H1 (cell line): ENCODE measurements around the gene IL36B. TPM values are rescaled to one million over a fixed set of nuclear protein-coding genes. Genes with fewer than 3 reads are reported as not detected.

Source experiments
- CTCF ChIA-PET: fragments of 300-600 bp; sonication (Branson Sonifier 250); formaldehyde crosslinking; loops from one replicate; lab custom pipeline; 2021; ENCODE audit not compliant: partially characterized antibody; lab: Charles Lee
- POLR2A ChIA-PET: fragments of 300-600 bp; sonication (Branson Sonifier 250); formaldehyde crosslinking; loops from one replicate; lab custom pipeline; 2021; ENCODE audit warnings: inconsistent platforms; ENCODE audit not compliant: partially characterized antibody; lab: Charles Lee
- DNase-seq, 2 experiments: peaks; one replicate each; pipeline versions ENCODE4 v3.0.0 to v3.0.0-alpha.2; 2010 to 2022; ENCODE audit warnings: low spot score in 2 of 2, low read depth in 1 of 2, mixed read lengths in 1 of 2
- FAIRE-seq: peaks from 2 replicates; lab custom pipeline; 2011; peaks lifted over from hg19 to GRCh38; lab: Jason Lieb, UNC
- H2AFZ ChIP-seq: 2 replicates; pipeline ENCODE4 v1.8.1; 2012; ENCODE audit warnings: low read length, inconsistent platforms
- H2AK5ac ChIP-seq: 2 replicates; pipeline ENCODE4 v1.6.1; 2013; ENCODE audit warnings: low read depth, low read length
- H2BK120ac ChIP-seq: replicated peaks from 2 replicates; pipeline ENCODE3; 2013; ENCODE audit warnings: low read depth, low read length, inconsistent platforms
- H2BK12ac ChIP-seq: 2 replicates; pipeline ENCODE4 v1.6.1; 2013; ENCODE audit warnings: low read depth, low read length
- H2BK15ac ChIP-seq: 2 replicates; pipeline ENCODE4 v1.6.1; 2013; ENCODE audit warnings: low read length
- H2BK20ac ChIP-seq: 2 replicates; pipeline ENCODE4 v1.6.1; 2013; ENCODE audit warnings: low read length
- H2BK5ac ChIP-seq: 2 replicates; pipeline ENCODE4 v1.6.1; 2013; ENCODE audit warnings: low read depth, low read length
- H3K14ac ChIP-seq: 2 replicates; pipeline ENCODE4 v1.6.1; 2013; ENCODE audit warnings: inconsistent platforms; ENCODE audit not compliant: insufficient read length
- H3K18ac ChIP-seq: 2 replicates; pipeline ENCODE4 v1.6.1; 2013; ENCODE audit warnings: low read length; ENCODE audit errors: extremely low read depth
- H3K23ac ChIP-seq: 2 replicates; pipeline ENCODE4 v1.6.1; 2013; ENCODE audit warnings: inconsistent platforms; ENCODE audit not compliant: insufficient read length
- H3K23me2 ChIP-seq: 2 replicates; pipeline ENCODE4 v1.6.1; 2013; ENCODE audit warnings: low read depth, low read length
- H3K27ac ChIP-seq: 2 replicates; pipeline ENCODE4 v1.6.1; 2011; ENCODE audit warnings: low read depth, low read length, inconsistent platforms
- H3K27me3 ChIP-seq, 4 experiments: replicated peaks in 1 of 4; 1 replicate in 1 of 4; 2 replicates in 3 of 4; pipeline versions ENCODE4 v1.6.1 to v1.8.1; 2011 to 2013; ENCODE audit warnings: low read length in 3 of 4, mild to moderate bottlenecking in 3 of 4, inconsistent platforms in 2 of 4, mixed read lengths in 2 of 4, moderate library complexity in 1 of 4; ENCODE audit not compliant: control insufficient read depth in 3 of 4, insufficient read depth in 3 of 4; ENCODE audit errors: extremely low read depth in 1 of 4
- H3K36me3 ChIP-seq, 4 experiments: 2 replicates each; pipeline versions ENCODE4 v1.6.1 to v1.8.1; 2011 to 2013; ENCODE audit warnings: mild to moderate bottlenecking in 4 of 4, low read length in 3 of 4, moderate library complexity in 2 of 4, control low read depth in 1 of 4, inconsistent platforms in 1 of 4; ENCODE audit not compliant: insufficient read depth in 4 of 4, control insufficient read depth in 2 of 4
- H3K4ac ChIP-seq: replicated peaks from 2 replicates; pipeline ENCODE3; 2013; ENCODE audit warnings: low read length, low read depth, mixed read lengths, inconsistent platforms; ENCODE audit not compliant: insufficient read length
- H3K4me1 ChIP-seq, 4 experiments: replicated peaks in 1 of 4; 1 replicate in 1 of 4; 2 replicates in 3 of 4; pipeline versions ENCODE4 v1.6.1 to v1.8.1; 2011 to 2013; ENCODE audit warnings: low read length in 3 of 4, inconsistent platforms in 2 of 4, mixed read lengths in 1 of 4; ENCODE audit not compliant: insufficient read depth in 4 of 4, control insufficient read depth in 3 of 4
- H3K4me2 ChIP-seq, 2 experiments: 2 replicates each; pipeline versions ENCODE4 v1.6.1 to v1.8.1; 2011 to 2013; ENCODE audit warnings: low read depth in 2 of 2, low read length in 2 of 2, control low read depth in 1 of 2, inconsistent platforms in 1 of 2, mild to moderate bottlenecking in 1 of 2; ENCODE audit not compliant: insufficient read depth in 1 of 2
- H3K4me3 ChIP-seq, 4 experiments: fragments of 200-600, 300-600 bp in 1 of 4; sonication (generic), shearing (Covaris generic), sonication (Bioruptor Twin) in 1 of 4; 2 replicates each; pipeline versions ENCODE4 v1.5.1 to v1.8.1; 2011 to 2016; ENCODE audit warnings: low read length in 4 of 4, low read depth in 3 of 4, control low read depth in 2 of 4, inconsistent platforms in 2 of 4, mild to moderate bottlenecking in 2 of 4, mixed read lengths in 1 of 4, moderate library complexity in 1 of 4; ENCODE audit not compliant: insufficient read depth in 2 of 4; ENCODE audit errors: extremely low read depth in 1 of 4
- H3K56ac ChIP-seq: replicated peaks from 2 replicates; pipeline ENCODE3; 2013; ENCODE audit warnings: low read depth, mild to moderate bottlenecking, mixed read lengths, low read length, inconsistent platforms; ENCODE audit not compliant: insufficient read length
- H3K79me1 ChIP-seq: 2 replicates; pipeline ENCODE4 v1.6.1; 2013; ENCODE audit warnings: low read depth, low read length, control low read depth
- H3K79me2 ChIP-seq, 2 experiments: 2 replicates each; pipeline versions ENCODE4 v1.6.1 to v1.8.1; 2012 to 2013; ENCODE audit warnings: low read length in 2 of 2, mild to moderate bottlenecking in 2 of 2, inconsistent platforms in 1 of 2; ENCODE audit not compliant: insufficient read depth in 2 of 2, control insufficient read depth in 1 of 2
- H3K9ac ChIP-seq, 4 experiments: replicated peaks in 1 of 4; 1 replicate in 1 of 4; 2 replicates in 3 of 4; pipeline versions ENCODE4 v1.6.1 to v1.8.1; 2011 to 2013; ENCODE audit warnings: low read depth in 3 of 4, low read length in 3 of 4, control low read depth in 2 of 4, mild to moderate bottlenecking in 2 of 4, moderate library complexity in 2 of 4, inconsistent platforms in 1 of 4; ENCODE audit errors: extremely low read depth in 1 of 4
- H3K9me3 ChIP-seq, 2 experiments: 2 replicates each; pipeline versions ENCODE4 v1.6.1 to v1.8.1; 2012 to 2013; ENCODE audit warnings: mild to moderate bottlenecking in 2 of 2, moderate library complexity in 2 of 2, control low read depth in 1 of 2, inconsistent platforms in 1 of 2, low read depth in 1 of 2, low read length in 1 of 2, mixed read lengths in 1 of 2; ENCODE audit not compliant: insufficient read depth in 2 of 2
- H4K20me1 ChIP-seq, 2 experiments: replicated peaks in 1 of 2; 2 replicates each; pipeline versions ENCODE3 to v1.8.1; 2011 to 2013; ENCODE audit warnings: inconsistent platforms in 2 of 2, low read length in 2 of 2, mild to moderate bottlenecking in 1 of 2; ENCODE audit not compliant: insufficient read depth in 2 of 2, control insufficient read depth in 1 of 2
- H4K5ac ChIP-seq: 2 replicates; pipeline ENCODE4 v1.6.1; 2013; ENCODE audit warnings: low read length, low read depth, mixed read lengths, inconsistent platforms; ENCODE audit not compliant: insufficient read length
- H4K8ac ChIP-seq: 2 replicates; pipeline ENCODE4 v1.8.0; 2013; ENCODE audit warnings: mild to moderate bottlenecking, moderate library complexity, low read length, inconsistent platforms; ENCODE audit not compliant: insufficient read depth; ENCODE audit errors: extremely low read depth
- H4K91ac ChIP-seq: replicated peaks from 2 replicates; pipeline ENCODE3; 2013; ENCODE audit warnings: low read length, mixed read lengths, inconsistent platforms; ENCODE audit not compliant: insufficient read length
- ASH2L ChIP-seq: fragments of 200-600, 300-600 bp; sonication (generic); IDR thresholded peaks from one replicate; pipeline ENCODE4 v1.7.1; 2017; ENCODE audit warnings: low read length
- ATF2 ChIP-seq: IDR thresholded peaks from 2 replicates; pipeline ENCODE4 v1.6.1; 2012; ENCODE audit warnings: low read length, inconsistent platforms
- FOSL1 ChIP-seq: IDR thresholded peaks from 2 replicates; pipeline ENCODE4 v1.6.1; 2011; ENCODE audit warnings: mild to moderate bottlenecking, low read depth, low read length, moderate library complexity; ENCODE audit not compliant: insufficient read depth
- GABPA ChIP-seq: IDR thresholded peaks from 2 replicates; pipeline ENCODE4 v1.6.1; 2011; ENCODE audit warnings: mild to moderate bottlenecking, low read length, moderate library complexity, borderline replicate concordance; ENCODE audit not compliant: insufficient read depth
- GTF2F1 ChIP-seq: IDR thresholded peaks from 2 replicates; pipeline ENCODE4 v1.6.1; 2012; ENCODE audit warnings: low read depth, low read length, improper control_type of control experiment, borderline replicate concordance
- HDAC2 ChIP-seq, 2 experiments: fragments of 300-600 bp in 1 of 2; sonication (generic) in 1 of 2; IDR thresholded peaks; 2 replicates each; pipeline ENCODE4 v1.6.1; 2011 to 2012; ENCODE audit warnings: low read depth in 2 of 2, low read length in 2 of 2, mild to moderate bottlenecking in 2 of 2, moderate library complexity in 2 of 2, borderline replicate concordance in 1 of 2, inconsistent platforms in 1 of 2
- JUN ChIP-seq: IDR thresholded peaks from 2 replicates; pipeline ENCODE4 v1.6.1; 2011; ENCODE audit warnings: low read depth, mild to moderate bottlenecking, improper control_type of control experiment, low read length
- KDM1A ChIP-seq: fragments of 200-600, 300-600 bp; sonication (generic); IDR thresholded peaks from 2 replicates; pipeline ENCODE4 v1.7.1; 2016; ENCODE audit warnings: mild to moderate bottlenecking, low read length, borderline replicate concordance
- KDM4A ChIP-seq: IDR thresholded peaks from one replicate; pipeline ENCODE4 v1.7.1; 2012; ENCODE audit warnings: low read depth, mild to moderate bottlenecking, moderate library complexity, low read length, inconsistent platforms; ENCODE audit not compliant: severe bottlenecking
- SUZ12 ChIP-seq: fragments of 200-600 bp; sonication (generic); IDR thresholded peaks from 2 replicates; pipeline ENCODE4 v1.6.1; 2012; ENCODE audit warnings: mild to moderate bottlenecking, inconsistent platforms, low read length, moderate library complexity, mixed read lengths
- WGBS, 2 experiments: shearing (Covaris generic) in 1 of 2; methylation state at CpG; one replicate each; pipeline versions ENCODE4 v1.1.6 to v1.1.7; 2013 to 2015; ENCODE audit warnings: low lambda C conversion rate in 2 of 2, mixed read lengths in 2 of 2, inconsistent platforms in 1 of 2, low coverage in 1 of 2, missing lambda C conversion rate in 1 of 2; ENCODE audit not compliant: insufficient replicate concordance in 2 of 2, insufficient coverage in 1 of 2, insufficient read length in 1 of 2; ENCODE audit errors: extremely low coverage in 1 of 2, missing lambda C conversion rate in 1 of 2; 5-methylcytosine and 5-hydroxymethylcytosine counted together
- polyA plus RNA-seq, 7 experiments: library from polyadenylated mRNA; depleted of rRNA in 3 of 7; stranded (reverse) in 5 of 7; unstranded in 2 of 7; fragments of >200 nt in 5 of 7; fragments of 200-250 nt in 2 of 7; gene quantifications; 1 replicate in 5 of 7; 2 replicates in 1 of 7; 4 replicates in 1 of 7; pipeline versions ENCODE4 v1.2.1 to v1.2.3, GENCODE V29; 2011 to 2013; ENCODE audit warnings: missing spikeins in 2 of 7, mixed read lengths in 2 of 7
- total RNA-seq: library from RNA; stranded (reverse); fragmentation: NEBNext Ultra II Directional; extraction: Animal tissue kit (Norgen Biotek cat#: 25700); gene quantifications from 2 replicates; pipeline ENCODE4 v1.2.1, GENCODE V29; 2021
- TF ChIP-seq, protein P1 (sequence below): IDR thresholded peaks from 2 replicates; pipeline ENCODE4 v1.6.1; 2012; ENCODE audit warnings: inconsistent platforms

The IL36B gene
- total and polyA plus RNA-seq, 2 of the 8 experiments (the other 6 are each of a cell fraction or from before 2014, with no cell fraction given), result not detected

DNA sequence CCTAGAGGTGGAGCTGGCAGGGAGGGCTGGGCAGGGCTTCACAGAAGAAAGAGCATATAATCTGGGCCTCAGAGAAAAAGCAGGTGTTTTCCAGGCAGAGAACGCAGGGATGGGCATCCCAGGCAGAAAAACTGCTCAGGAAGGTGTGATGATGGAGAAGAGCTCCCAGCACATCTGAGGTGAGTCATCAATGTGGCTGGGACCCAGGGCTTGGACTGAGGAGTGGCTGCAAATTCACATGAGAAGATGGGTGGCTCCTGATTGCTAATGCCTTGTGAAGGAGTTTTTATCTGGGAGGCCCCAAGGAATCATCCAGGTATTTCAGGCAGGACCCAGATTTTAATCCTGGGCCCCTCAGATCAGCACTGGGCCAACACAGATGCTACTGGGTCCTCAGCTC lies 25.3 kb upstream of the IL36B start:
- Histone ChIP-seq H2BK5ac (no peak overlapping the region), H2BK12ac (no peak overlapping the region), H2BK120ac (no peak overlapping the region), H2AFZ (no peak overlapping the region), H3K79me1 (no peaks in the 10 kb centered on the region), H3K23ac (no peak overlapping the region), H3K18ac (no peak overlapping the region), H2AK5ac (no peak overlapping the region), H2BK20ac (no peak overlapping the region), H4K8ac (no peak overlapping the region), H3K27me3 (no peaks in the 10 kb centered on the region), H3K4me3 (no peak overlapping the region), H4K5ac (no peak overlapping the region), H2BK15ac (no peak overlapping the region), H3K56ac (no peak overlapping the region), H3K14ac (no peak overlapping the region), H4K20me1 (no peaks in the 10 kb centered on the region), H3K9ac (no peak overlapping the region), H3K27ac (no peak overlapping the region), H3K9me3 (no peaks in the 10 kb centered on the region), H3K36me3 (no peaks in the 10 kb centered on the region), H3K79me2 (no peaks in the 10 kb centered on the region), H3K23me2 (no peaks in the 10 kb centered on the region), H4K91ac (no peak overlapping the region), H3K4me2 (no peak overlapping the region), H3K4me1 (peaks cover 0 to 2% (median 0%) of the 10 kb centered on the region in 4 experiments; a peak in 1 of 7 replicates), H3K4ac (no peak overlapping the region)
- ChIA-PET POLR2A (no interaction called here), CTCF (interaction anchor here (0.7 to 11.0 kb wide), 8 partner anchors 12 to 311 kb away, joined by 3 to 159 read pairs (median 6); partner anchors contain the start of gene PSD4)
- DNase-seq, result no peak
- TF ChIP-seq GABPA (no peak), ASH2L (no peak), KDM4A (no peak), FOSL1 (no peak), ATF2 (no peak), JUN (no peak), SUZ12 (no peak), KDM1A (no peak), GTF2F1 (no peak), HDAC2 (IDR thresholded peaks at IDR 0.05; ENCODE audit: borderline replicate concordance in 1 of 2, low read depth in 2 of 2, low read length in 2 of 2) (no peak)
- TF ChIP-seq, protein P1, sequence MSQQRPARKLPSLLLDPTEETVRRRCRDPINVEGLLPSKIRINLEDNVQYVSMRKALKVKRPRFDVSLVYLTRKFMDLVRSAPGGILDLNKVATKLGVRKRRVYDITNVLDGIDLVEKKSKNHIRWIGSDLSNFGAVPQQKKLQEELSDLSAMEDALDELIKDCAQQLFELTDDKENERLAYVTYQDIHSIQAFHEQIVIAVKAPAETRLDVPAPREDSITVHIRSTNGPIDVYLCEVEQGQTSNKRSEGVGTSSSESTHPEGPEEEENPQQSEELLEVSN, result no peak
- no peak for FAIRE-seq
- WGBS, 2 experiments, result 85% methylated on average over 1 of the region's 1 CpG; no CpG with 5 or more reads in 1 of the 2 experiments
